ENCODE measurements around the gene LRRC47. TPM values are rescaled to one million over a fixed set of nuclear protein-coding genes. Genes with fewer than 3 reads are reported as not detected.

The LRRC47 gene
- polyA plus RNA-seq, 1 of the 3 experiments (the other 2 are of a cell fraction) = 34.6 TPM

GRCh38 chr1:3841491-3841890 is 45.2 kb upstream of the LRRC47 start:
- WGBS (ENCODE audit: low lambda C conversion rate) = 100% methylated on average over 1 of the region's 7 CpGs
- H4K20me1 ChIP-seq (ENCODE audit: insufficient read depth) = no peaks in the 10 kb centered on the region
- H3K9me3 ChIP-seq = no peaks in the 10 kb centered on the region
- H2AFZ ChIP-seq (ENCODE audit: low read depth) = no peak overlapping the region
- no peaks in the 10 kb centered on the region for H3F3A ChIP-seq (replicated peaks; ENCODE audit: insufficient read depth)
- H3K79me2 ChIP-seq (ENCODE audit: insufficient read depth) = no peaks in the 10 kb centered on the region
- no peak overlapping the region for H3K9ac ChIP-seq
- no peaks in the 10 kb centered on the region for H3K27me3 ChIP-seq (ENCODE audit: insufficient read depth)
- ChIA-PET POLR2A (no interaction called here), CTCF (interaction anchor here (1.2 kb wide), 1 partner anchor 13 kb away, joined by 3 read pairs; no protein-coding TSS in a partner anchor)
- H3K4me3 ChIP-seq (ENCODE audit: low read depth in 2 of 2, low read length in 1 of 2) = no peak overlapping the region
- peaks cover 21 to 31% of the 10 kb centered on the region in 2 experiments for H3K36me3 ChIP-seq (replicated peaks in 1 of 2; ENCODE audit: control insufficient read depth in 1 of 2, insufficient read depth in 2 of 2, low read length in 1 of 2)
- H3K4me1 ChIP-seq (ENCODE audit: control insufficient read depth in 1 of 2, insufficient read depth in 2 of 2, low read depth in 1 of 2, low read length in 1 of 2) = no peaks in the 10 kb centered on the region
- no peak overlapping the region for H3K4me2 ChIP-seq
- no peak for DNase-seq
- H3K9me2 ChIP-seq = no peaks in the 10 kb centered on the region
- H3K27ac ChIP-seq (ENCODE audit: low read depth in 2 of 2, low read length in 1 of 2) = no peak overlapping the region
- TF ChIP-seq JUND (IDR thresholded peaks at IDR 0.05) (no peak), REST (IDR thresholded peaks at IDR 0.05; ENCODE audit: low read depth, low read length) (no peak), CTCF (IDR thresholded peaks at IDR 0.05) (no peak), RXRA (IDR thresholded peaks at IDR 0.05; ENCODE audit: borderline replicate concordance, low read depth) (no peak), ELF1 (IDR thresholded peaks at IDR 0.05) (no peak), PBX3 (IDR thresholded peaks at IDR 0.05) (no peak), FOXJ3 (CRISPR knock-in tag; IDR thresholded peaks at IDR 0.05) (no peak), IRF3 (IDR thresholded peaks at IDR 0.05; ENCODE audit: low read depth, low read length) (no peak), RCOR1 (IDR thresholded peaks at IDR 0.05; ENCODE audit: low read length) (no peak), MAX (IDR thresholded peaks at IDR 0.05; ENCODE audit: low read depth) (no peak), YY1 (IDR thresholded peaks at IDR 0.05; ENCODE audit: low read depth) (no peak), TCF12 (IDR thresholded peaks at IDR 0.05) (no peak), MEF2A (IDR thresholded peaks at IDR 0.05; ENCODE audit: borderline replicate concordance, low read depth) (no peak), GABPA (IDR thresholded peaks at IDR 0.05; ENCODE audit: low read depth) (no peak), POLR2AphosphoS5 (IDR thresholded peaks at IDR 0.05; ENCODE audit: low read depth, low read length) (no peak), USF1 (IDR thresholded peaks at IDR 0.05; ENCODE audit: borderline replicate concordance, low read depth) (no peak), ZBTB33 (IDR thresholded peaks at IDR 0.05; ENCODE audit: borderline replicate concordance, low read depth) (no peak)

All from SK-N-SH (cell line).